Fibroblast of lung (primary cell): Measurements from ENCODE around the gene BLOC1S3. TPM values are rescaled to one million over a fixed set of nuclear protein-coding genes. Genes with fewer than 3 reads are reported as not detected.

Experiments
- DNase-seq, 2 donors: peaks; one replicate each; pipeline versions ENCODE4 v3.0.0 to v3.0.0-alpha.2; 2010; ENCODE audit warnings: low read depth in 2 of 2
- H2AFZ ChIP-seq: 2 replicates; pipeline ENCODE4 v1.5.1; 2012; ENCODE audit warnings: low read length, control low read depth, inconsistent platforms
- H3K27ac ChIP-seq: 2 replicates; pipeline ENCODE4 v1.5.1; 2011; ENCODE audit warnings: low read length, control low read depth; ENCODE audit not compliant: insufficient read depth
- H3K27me3 ChIP-seq: 2 replicates; pipeline ENCODE4 v1.5.1; 2011; ENCODE audit warnings: mild to moderate bottlenecking, low read length; ENCODE audit not compliant: control insufficient read depth, insufficient read depth
- H3K36me3 ChIP-seq: 2 replicates; pipeline ENCODE4 v1.5.1; 2011; ENCODE audit warnings: low read length; ENCODE audit not compliant: control insufficient read depth, insufficient read depth
- H3K4me1 ChIP-seq: 2 replicates; pipeline ENCODE4 v1.5.1; 2011; ENCODE audit warnings: low read length; ENCODE audit not compliant: control insufficient read depth, insufficient read depth; ENCODE audit errors: extremely low read depth
- H3K4me2 ChIP-seq: 2 replicates; pipeline ENCODE4 v1.5.1; 2011; ENCODE audit warnings: low read length, control low read depth; ENCODE audit not compliant: insufficient read depth; ENCODE audit errors: extremely low read depth
- H3K4me3 ChIP-seq, 4 experiments: fragments of 200-600 bp in 1 of 4; sonication (generic) in 1 of 4; replicated peaks in 1 of 4; 2 replicates each; pipeline ENCODE4 v1.5.1; 2011 to 2016; ENCODE audit warnings: low read length in 4 of 4, low read depth in 3 of 4, mild to moderate bottlenecking in 3 of 4, control low read depth in 2 of 4, inconsistent platforms in 1 of 4, mixed read lengths in 1 of 4; ENCODE audit not compliant: insufficient read depth in 1 of 4; ENCODE audit errors: control extremely low read depth in 1 of 4
- H3K79me2 ChIP-seq: 2 replicates; pipeline ENCODE4 v1.5.1; 2012; ENCODE audit warnings: mild to moderate bottlenecking, low read length, inconsistent platforms; ENCODE audit not compliant: control insufficient read depth, insufficient read depth
- H3K9ac ChIP-seq: 2 replicates; pipeline ENCODE4 v1.5.1; 2011; ENCODE audit warnings: mild to moderate bottlenecking, low read length, control low read depth; ENCODE audit not compliant: insufficient read depth
- H3K9me3 ChIP-seq: 2 replicates; pipeline ENCODE4 v1.5.1; 2012; ENCODE audit warnings: low read depth, low read length; ENCODE audit not compliant: control insufficient read depth, insufficient read depth
- H4K20me1 ChIP-seq: 2 replicates; pipeline ENCODE4 v1.5.1; 2011; ENCODE audit warnings: low read length; ENCODE audit not compliant: control insufficient read depth, insufficient read depth; ENCODE audit errors: extremely low read depth
- CTCF ChIP-seq, 2 donors: IDR thresholded peaks in 1 of 2; conservative IDR thresholded peaks in 1 of 2; 1 replicate in 1 of 2; 2 replicates in 1 of 2; pipeline ENCODE4 v1.5.1; 2011 to 2012; ENCODE audit warnings: low read length in 2 of 2, control low read depth in 1 of 2, inconsistent platforms in 1 of 2, low read depth in 1 of 2, mild to moderate bottlenecking in 1 of 2
- EZH2 ChIP-seq: IDR thresholded peaks from 2 replicates; pipeline ENCODE4 v1.5.1; 2012; ENCODE audit warnings: low read length, control low read depth, mild to moderate bottlenecking; ENCODE audit errors: missing control alignments
- polyA plus RNA-seq, 2 donors: library from polyadenylated mRNA; depleted of rRNA in 1 of 2; stranded (reverse) in 1 of 2; unstranded in 1 of 2; fragments of >200 nt; gene quantifications; 2 replicates each; pipeline ENCODE4 v1.2.1, GENCODE V29; 2011 to 2012; ENCODE audit warnings: missing spikeins in 1 of 2
- total RNA-seq: library from RNA; depleted of rRNA; stranded (reverse); fragments of >200 nt; gene quantifications from 2 replicates; pipeline ENCODE4 v1.2.1, GENCODE V29; 2014

Gene BLOC1S3
- total and polyA plus RNA-seq, 2 donors (not counting 1 experiment from before 2014, with no cell fraction given), result 3.8 to 5.6 TPM

- H3K4me2 ChIP-seq, result peak overlapping the region; percentile 25
- H3K4me1 ChIP-seq, result peaks cover 12% of the 10 kb centered on the region
- no peak overlapping the region for H2AFZ ChIP-seq
- no peaks in the 10 kb centered on the region for H3K79me2 ChIP-seq
- TF ChIP-seq CTCF (conservative IDR thresholded peaks at IDR 0.05 in 1 of 2, IDR thresholded peaks at IDR 0.05 in 1 of 2; ENCODE audit: low read depth in 1 of 2, low read length in 2 of 2), result no peak
- no peak for DNase-seq
- H3K9ac ChIP-seq, result no peak overlapping the region
- H3K27me3 ChIP-seq, result peaks cover 9% of the 10 kb centered on the region
- no peak overlapping the region for H3K27ac ChIP-seq
- no peak overlapping the region for H3K4me3 ChIP-seq
- H3K36me3 ChIP-seq, result peaks cover 7% of the 10 kb centered on the region
- H4K20me1 ChIP-seq, result no peaks in the 10 kb centered on the region
- H3K9me3 ChIP-seq, result no peaks in the 10 kb centered on the region
Observed at GRCh38 chr19:45151821-45152503, 26.6 kb upstream of the BLOC1S3 start.

GRCh38 chr19:45152504-45153338 is 25.9 kb upstream of the BLOC1S3 start:
- Histone ChIP-seq H2AFZ (no peak overlapping the region), H4K20me1 (no peaks in the 10 kb centered on the region), H3K9me3 (no peaks in the 10 kb centered on the region), H3K27ac (no peak overlapping the region), H3K4me2 (peak overlapping the region; percentile 52), H3K79me2 (no peaks in the 10 kb centered on the region), H3K36me3 (peaks cover 3% of the 10 kb centered on the region), H3K4me1 (peaks cover 12% of the 10 kb centered on the region), H3K27me3 (peaks cover 9% of the 10 kb centered on the region), H3K4me3 (no peak overlapping the region), H3K9ac (no peak overlapping the region)
- peak; percentile 50 to 54 for DNase-seq
- no peak for TF ChIP-seq CTCF (conservative IDR thresholded peaks at IDR 0.05 in 1 of 2, IDR thresholded peaks at IDR 0.05 in 1 of 2; ENCODE audit: low read depth in 1 of 2, low read length in 2 of 2)
- TF ChIP-seq EZH2, result peak; percentile 33

GRCh38 chr19:45153339-45154063 is 25.1 kb upstream of the BLOC1S3 start:
- no peaks in the 10 kb centered on the region for H4K20me1 ChIP-seq
- peaks cover 12% of the 10 kb centered on the region for H3K4me1 ChIP-seq
- no peaks in the 10 kb centered on the region for H3K36me3 ChIP-seq
- H3K4me2 ChIP-seq, result peak overlapping the region; percentile 52
- peaks cover 9% of the 10 kb centered on the region for H3K27me3 ChIP-seq
- H3K4me3 ChIP-seq, result no peak overlapping the region
- H2AFZ ChIP-seq, result no peak overlapping the region
- peak; percentile 45 to 51 for DNase-seq
- no peak overlapping the region for H3K27ac ChIP-seq
- no peaks in the 10 kb centered on the region for H3K79me2 ChIP-seq
- TF ChIP-seq CTCF (conservative IDR thresholded peaks at IDR 0.05 in 1 of 2, IDR thresholded peaks at IDR 0.05 in 1 of 2; ENCODE audit: low read depth in 1 of 2, low read length in 2 of 2) (no peak), EZH2 (no peak)
- H3K9ac ChIP-seq, result no peak overlapping the region
- H3K9me3 ChIP-seq, result no peaks in the 10 kb centered on the region
